Measurements from ENCODE around the gene SLC2A4.
"Not testable (repeated sequence)": the region's sequence is repeated elsewhere in the genome, so short reads cannot be mapped to it uniquely, and the experiment has no call there.

GRCh38 chr17:7337600-7337999, 56.1 kb downstream of the SLC2A4 start:
- TF ChIP-seq CTCF (IDR thresholded peaks at IDR 0.05; ENCODE audit: insufficient read depth, low read depth, low read length); EZH2 (IDR thresholded peaks at IDR 0.05; ENCODE audit: insufficient read depth, low read length): not testable (repeated sequence)

All from astrocyte (in vitro differentiated cells and primary cell).